GM10266 (cell line): ENCODE results near the gene BEST2.

Experiments
- DNase-seq: peaks from one replicate; pipeline ENCODE4 v3.0.0; 2012; ENCODE audit errors: extremely low spot score
- CTCF ChIP-seq: IDR thresholded peaks from 2 replicates; pipeline ENCODE4 v1.5.1; 2012; ENCODE audit warnings: mild to moderate bottlenecking, low read depth; ENCODE audit not compliant: control insufficient read depth, insufficient read depth; ENCODE audit errors: missing control alignments

BEST2 gene

GRCh38 chr19:12773571-12773970, 22.0 kb downstream of the BEST2 start:
- DNase-seq: no peak
- peak; percentile 44 for TF ChIP-seq CTCF

- DNase-seq: no peak
- no peak for TF ChIP-seq CTCF
Observed at GRCh38 chr19:12774588-12775555, 23.3 kb downstream of the BEST2 start, which contains the start of gene HOOK2. Gene HOOK2, minus strand, starts transcription at chr19:12775552. Its CDS starts 103 bp downstream, at chr19:12775449.

GRCh38 chr19:12777217-12778016, 25.8 kb downstream of the BEST2 start:
- peak; percentile 86 for DNase-seq
- peak; percentile 97 for TF ChIP-seq CTCF

- no peak for DNase-seq
- no peak for TF ChIP-seq CTCF
Observed at GRCh38 chr19:12778017-12778904, 26.7 kb downstream of the BEST2 start.

GRCh38 chr19:12778905-12779161, 27.2 kb downstream of the BEST2 start:
- no peak for TF ChIP-seq CTCF
- no peak for DNase-seq

GRCh38 chr19:12779162-12779993, 27.8 kb downstream of the BEST2 start:
- no peak for DNase-seq
- TF ChIP-seq CTCF: peak; percentile 35
